Liver (tissue), 3 donors: ENCODE results near the gene LRRC25.

Source experiments
- FOXA1 ChIP-seq: IDR thresholded peaks from 2 replicates; pipeline ENCODE4 v1.6.1; 2016; ENCODE audit warnings: antibody characterized with exemption
- SP1 ChIP-seq: IDR thresholded peaks from 2 replicates; pipeline ENCODE4 v1.6.1; 2018; ENCODE audit warnings: antibody characterized with exemption, mild to moderate bottlenecking
- TAF1 ChIP-seq: conservative IDR thresholded peaks from 2 replicates; pipeline ENCODE4 v1.6.1; 2016; ENCODE audit warnings: antibody characterized with exemption, mild to moderate bottlenecking
- TF ChIP-seq, protein P1 (sequence below): fragments of 150-350 bp; IDR thresholded peaks from 2 replicates; pipeline ENCODE4 v1.5.1; 2017; ENCODE audit warnings: improper control_type of control experiment, low read depth, low read length; ENCODE audit not compliant: missing input control
- TF ChIP-seq, protein P2 (sequence below): IDR thresholded peaks from 2 replicates; pipeline ENCODE4 v1.6.1; 2016; ENCODE audit warnings: antibody characterized with exemption, mild to moderate bottlenecking
- donor health status: healthy.
- donor health status: healthy.

DNA sequence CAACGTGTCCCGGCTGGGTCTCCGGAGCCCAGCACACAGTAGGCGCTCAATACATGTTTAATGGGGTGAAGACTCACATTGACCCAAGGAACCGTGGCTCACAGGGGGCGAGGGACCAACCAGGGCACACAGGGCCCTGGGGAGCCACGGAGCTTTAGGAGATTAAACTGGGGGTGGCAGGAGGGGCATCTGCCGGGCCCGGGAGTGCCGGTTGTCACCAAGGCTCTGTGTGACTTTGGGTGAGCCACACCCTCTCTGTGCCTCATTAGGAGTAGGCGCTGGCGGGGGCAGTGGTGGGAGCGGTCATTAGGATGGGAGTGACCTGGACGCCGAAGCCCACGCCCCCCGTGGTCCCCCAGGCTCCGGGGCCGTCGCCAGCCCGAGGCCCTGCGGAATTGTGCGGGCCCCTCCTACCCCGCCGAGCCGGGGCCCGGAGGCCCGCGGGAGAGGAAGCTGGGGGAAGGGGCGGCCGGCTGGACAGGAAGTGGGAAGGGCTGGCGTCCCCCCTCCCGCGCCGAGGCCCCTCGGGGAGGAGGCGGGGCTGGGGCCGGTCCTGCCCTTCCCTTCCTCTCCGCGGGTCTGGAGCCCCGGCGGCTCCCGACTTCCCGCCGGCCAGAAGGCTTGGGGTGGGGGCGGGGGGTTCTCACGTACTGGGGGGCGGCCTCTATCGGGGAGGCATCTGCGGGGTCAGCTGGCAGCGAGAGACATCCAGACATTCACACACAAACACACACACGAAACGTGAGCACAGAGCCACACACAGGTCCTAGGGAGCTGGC is 20.0 kb upstream of the LRRC25 start:
- TF ChIP-seq FOXA1: no peak
- TF ChIP-seq, protein P1, sequence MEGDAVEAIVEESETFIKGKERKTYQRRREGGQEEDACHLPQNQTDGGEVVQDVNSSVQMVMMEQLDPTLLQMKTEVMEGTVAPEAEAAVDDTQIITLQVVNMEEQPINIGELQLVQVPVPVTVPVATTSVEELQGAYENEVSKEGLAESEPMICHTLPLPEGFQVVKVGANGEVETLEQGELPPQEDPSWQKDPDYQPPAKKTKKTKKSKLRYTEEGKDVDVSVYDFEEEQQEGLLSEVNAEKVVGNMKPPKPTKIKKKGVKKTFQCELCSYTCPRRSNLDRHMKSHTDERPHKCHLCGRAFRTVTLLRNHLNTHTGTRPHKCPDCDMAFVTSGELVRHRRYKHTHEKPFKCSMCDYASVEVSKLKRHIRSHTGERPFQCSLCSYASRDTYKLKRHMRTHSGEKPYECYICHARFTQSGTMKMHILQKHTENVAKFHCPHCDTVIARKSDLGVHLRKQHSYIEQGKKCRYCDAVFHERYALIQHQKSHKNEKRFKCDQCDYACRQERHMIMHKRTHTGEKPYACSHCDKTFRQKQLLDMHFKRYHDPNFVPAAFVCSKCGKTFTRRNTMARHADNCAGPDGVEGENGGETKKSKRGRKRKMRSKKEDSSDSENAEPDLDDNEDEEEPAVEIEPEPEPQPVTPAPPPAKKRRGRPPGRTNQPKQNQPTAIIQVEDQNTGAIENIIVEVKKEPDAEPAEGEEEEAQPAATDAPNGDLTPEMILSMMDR: no peak
- TF ChIP-seq, protein P2, sequence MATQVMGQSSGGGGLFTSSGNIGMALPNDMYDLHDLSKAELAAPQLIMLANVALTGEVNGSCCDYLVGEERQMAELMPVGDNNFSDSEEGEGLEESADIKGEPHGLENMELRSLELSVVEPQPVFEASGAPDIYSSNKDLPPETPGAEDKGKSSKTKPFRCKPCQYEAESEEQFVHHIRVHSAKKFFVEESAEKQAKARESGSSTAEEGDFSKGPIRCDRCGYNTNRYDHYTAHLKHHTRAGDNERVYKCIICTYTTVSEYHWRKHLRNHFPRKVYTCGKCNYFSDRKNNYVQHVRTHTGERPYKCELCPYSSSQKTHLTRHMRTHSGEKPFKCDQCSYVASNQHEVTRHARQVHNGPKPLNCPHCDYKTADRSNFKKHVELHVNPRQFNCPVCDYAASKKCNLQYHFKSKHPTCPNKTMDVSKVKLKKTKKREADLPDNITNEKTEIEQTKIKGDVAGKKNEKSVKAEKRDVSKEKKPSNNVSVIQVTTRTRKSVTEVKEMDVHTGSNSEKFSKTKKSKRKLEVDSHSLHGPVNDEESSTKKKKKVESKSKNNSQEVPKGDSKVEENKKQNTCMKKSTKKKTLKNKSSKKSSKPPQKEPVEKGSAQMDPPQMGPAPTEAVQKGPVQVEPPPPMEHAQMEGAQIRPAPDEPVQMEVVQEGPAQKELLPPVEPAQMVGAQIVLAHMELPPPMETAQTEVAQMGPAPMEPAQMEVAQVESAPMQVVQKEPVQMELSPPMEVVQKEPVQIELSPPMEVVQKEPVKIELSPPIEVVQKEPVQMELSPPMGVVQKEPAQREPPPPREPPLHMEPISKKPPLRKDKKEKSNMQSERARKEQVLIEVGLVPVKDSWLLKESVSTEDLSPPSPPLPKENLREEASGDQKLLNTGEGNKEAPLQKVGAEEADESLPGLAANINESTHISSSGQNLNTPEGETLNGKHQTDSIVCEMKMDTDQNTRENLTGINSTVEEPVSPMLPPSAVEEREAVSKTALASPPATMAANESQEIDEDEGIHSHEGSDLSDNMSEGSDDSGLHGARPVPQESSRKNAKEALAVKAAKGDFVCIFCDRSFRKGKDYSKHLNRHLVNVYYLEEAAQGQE: no peak
- TF ChIP-seq TAF1: no peak
- TF ChIP-seq SP1: no peak
